ENCODE measurements around the gene ARPC2. TPM values are rescaled to one million over a fixed set of nuclear protein-coding genes. Genes with fewer than 3 reads are reported as not detected.

ARPC2 gene
- total and polyA plus RNA-seq, 10 of the 15 experiments (the other 5 are each of a cell fraction or from before 2014, with no cell fraction given): 440 to 980 (median 709) TPM

GRCh38 chr2:218209078-218209477 lies 7.9 kb upstream of the ARPC2 start:
- no peak for TF ChIP-seq BHLHE40 (IDR thresholded peaks at IDR 0.05; ENCODE audit: borderline replicate concordance in 1 of 2, low read depth in 2 of 2, low read length in 1 of 2)
- TF ChIP-seq ZSCAN29 (IDR thresholded peaks at IDR 0.05): no peak
- no peak for TF ChIP-seq FOXM1 (IDR thresholded peaks at IDR 0.05; ENCODE audit: low read depth, low read length)
- TF ChIP-seq ESRRA (IDR thresholded peaks at IDR 0.05; ENCODE audit: low read length): no peak
- TF ChIP-seq SMAD1 (IDR thresholded peaks at IDR 0.05; ENCODE audit: low read depth, partially characterized antibody): no peak
- TF ChIP-seq HDGF (IDR thresholded peaks at IDR 0.05): no peak
- Histone ChIP-seq H3K9ac (ENCODE audit: control insufficient read depth, insufficient read depth, low read length) (no peak overlapping the region), H3K9me3 (replicated peaks; ENCODE audit: control insufficient read depth, insufficient read depth, low read length) (no peaks in the 10 kb centered on the region; the same call in 1 of the 3 replicates), H4K20me1 (ENCODE audit: control insufficient read depth, insufficient read depth) (no peaks in the 10 kb centered on the region), H3K4me1 (ENCODE audit: control insufficient read depth, insufficient read depth, low read length) (no peaks in the 10 kb centered on the region), H3K27me3 (replicated peaks in 1 of 2; ENCODE audit: control insufficient read depth in 2 of 2, insufficient read depth in 2 of 2, low read length in 1 of 2) (no peaks in the 10 kb centered on the region), H2AFZ (ENCODE audit: control insufficient read depth, low read depth, low read length) (no peak overlapping the region), H3K79me2 (ENCODE audit: control insufficient read depth, insufficient read depth, low read length) (no peaks in the 10 kb centered on the region), H3K4me2 (ENCODE audit: control insufficient read depth, insufficient read depth) (no peak overlapping the region), H3K36me3 (ENCODE audit: control insufficient read depth in 2 of 2, insufficient read depth in 2 of 2, low read length in 1 of 2) (no peaks in the 10 kb centered on the region), H3K4me3 (no peak overlapping the region), H3K27ac (ENCODE audit: control insufficient read depth, insufficient read depth) (no peak overlapping the region)
- ChIA-PET CTCF (interaction anchor here (0.7 to 1.2 kb wide), 2 partner anchors 63 to 222 kb away, joined by 3 read pairs; no protein-coding TSS in a partner anchor), RAD21 (ENCODE audit: unreplicated experiment) (interaction anchor here (1.0 kb wide), 1 partner anchor 64 kb away, joined by 4 read pairs; no protein-coding TSS in a partner anchor), SMC1A (ENCODE audit: uncharacterized antibody, unreplicated experiment) (interaction anchor here (0.6 to 1.0 kb wide), 4 partner anchors 10 to 38 kb away, joined by 4 read pairs; no protein-coding TSS in a partner anchor), POLR2A (interaction anchor here (0.7 kb wide), 1 partner anchor 78 kb away, joined by 3 read pairs; no protein-coding TSS in a partner anchor)
- ATAC-seq (no peak), FAIRE-seq (no peak), DNase-seq (ENCODE audit: low read depth, low spot score) (no peak)
- in situ Hi-C loops (cut with MboI): no loop called here
- 65% methylated on average over 3 of the region's 3 CpGs for WGBS (ENCODE audit: insufficient coverage, insufficient replicate concordance, low lambda C conversion rate, missing lambda C conversion rate)
- BruUV-seq (replicated peaks): no TSS peak
- intact Hi-C loops (cut with micrococcal nuclease; ENCODE audit: unreplicated experiment): no loop called here

DNA sequence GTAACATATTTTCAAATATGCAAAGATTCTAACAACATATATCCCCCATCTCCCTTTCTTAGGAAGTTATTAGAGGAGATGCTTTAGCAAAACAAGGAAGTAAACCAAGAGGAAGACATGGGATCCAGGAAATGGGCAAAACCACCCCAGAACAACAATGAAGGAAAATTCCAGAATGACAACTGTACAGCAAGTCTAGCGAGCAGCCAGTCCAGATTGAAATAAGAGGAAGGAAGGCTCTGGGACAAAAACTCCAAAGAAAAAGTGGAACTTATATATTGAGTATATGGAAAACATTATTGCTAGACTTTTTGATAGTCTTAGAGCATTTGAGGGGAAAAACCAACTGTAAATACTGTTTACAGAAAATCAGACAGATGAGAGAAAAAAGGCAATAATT lies 2.9 kb upstream of the ARPC2 start:
- peaks cover 6% of the 10 kb centered on the region for H3K4me1 ChIP-seq (ENCODE audit: control insufficient read depth, insufficient read depth, low read length)
- FAIRE-seq (no peak), DNase-seq (ENCODE audit: low read depth, low spot score) (no peak), ATAC-seq (no peak)
- H3K9ac ChIP-seq (ENCODE audit: control insufficient read depth, insufficient read depth, low read length): no peak overlapping the region
- no peak overlapping the region for H3K27ac ChIP-seq (ENCODE audit: control insufficient read depth, insufficient read depth)
- in situ Hi-C loops (cut with MboI): no loop called here
- no TSS peak for BruUV-seq (replicated peaks)
- ChIA-PET RAD21 (ENCODE audit: unreplicated experiment) (no interaction called here), CTCF (interaction anchor here (3.4 kb wide), 1 partner anchor 43 kb away, joined by 17 read pairs; no protein-coding TSS in a partner anchor), SMC1A (ENCODE audit: uncharacterized antibody, unreplicated experiment) (no interaction called here), POLR2A (interaction anchor here (8.8 kb wide), 1 partner anchor 15 kb away, joined by 98 read pairs; no protein-coding TSS in a partner anchor)
- WGBS (ENCODE audit: insufficient coverage, insufficient replicate concordance, low lambda C conversion rate, missing lambda C conversion rate): 100% methylated on average over 1 of the region's 1 CpG
- TF ChIP-seq SIN3A (IDR thresholded peaks at IDR 0.05; ENCODE audit: low read depth, low read length) (no peak), CBFB (IDR thresholded peaks at IDR 0.05; ENCODE audit: low read depth) (no peak)
- TF ChIP-seq, protein P1, sequence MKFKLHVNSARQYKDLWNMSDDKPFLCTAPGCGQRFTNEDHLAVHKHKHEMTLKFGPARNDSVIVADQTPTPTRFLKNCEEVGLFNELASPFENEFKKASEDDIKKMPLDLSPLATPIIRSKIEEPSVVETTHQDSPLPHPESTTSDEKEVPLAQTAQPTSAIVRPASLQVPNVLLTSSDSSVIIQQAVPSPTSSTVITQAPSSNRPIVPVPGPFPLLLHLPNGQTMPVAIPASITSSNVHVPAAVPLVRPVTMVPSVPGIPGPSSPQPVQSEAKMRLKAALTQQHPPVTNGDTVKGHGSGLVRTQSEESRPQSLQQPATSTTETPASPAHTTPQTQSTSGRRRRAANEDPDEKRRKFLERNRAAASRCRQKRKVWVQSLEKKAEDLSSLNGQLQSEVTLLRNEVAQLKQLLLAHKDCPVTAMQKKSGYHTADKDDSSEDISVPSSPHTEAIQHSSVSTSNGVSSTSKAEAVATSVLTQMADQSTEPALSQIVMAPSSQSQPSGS (IDR thresholded peaks at IDR 0.05; ENCODE audit: low read length): no peak
- peaks cover 31% of the 10 kb centered on the region for H3K79me2 ChIP-seq (ENCODE audit: control insufficient read depth, insufficient read depth, low read length)
- no peak overlapping the region for H3K4me2 ChIP-seq (ENCODE audit: control insufficient read depth, insufficient read depth)
- H2AFZ ChIP-seq (ENCODE audit: control insufficient read depth, low read depth, low read length): no peak overlapping the region
- H3K9me3 ChIP-seq (replicated peaks; ENCODE audit: control insufficient read depth, insufficient read depth, low read length): no peaks in the 10 kb centered on the region; the same call in 1 of the 3 replicates
- H4K20me1 ChIP-seq (ENCODE audit: control insufficient read depth, insufficient read depth): no peaks in the 10 kb centered on the region
- H3K27me3 ChIP-seq (replicated peaks in 1 of 2; ENCODE audit: control insufficient read depth in 2 of 2, insufficient read depth in 2 of 2, low read length in 1 of 2): no peaks in the 10 kb centered on the region
- no peak overlapping the region for H3K4me3 ChIP-seq
- no peaks in the 10 kb centered on the region for H3K36me3 ChIP-seq (ENCODE audit: control insufficient read depth in 2 of 2, insufficient read depth in 2 of 2, low read length in 1 of 2)
- intact Hi-C loops (cut with micrococcal nuclease; ENCODE audit: unreplicated experiment): no loop called here

Data from GM12878 (cell line).